Coronary artery (tissue), 2 donors: ENCODE results near the gene NARS2.

ENCODE experiments used
- DNase-seq: peaks from one replicate; pipeline ENCODE4 v3.0.0-alpha.2; 2017; ENCODE audit warnings: low spot score
- H3K27ac ChIP-seq, 2 donors: fragments of 200-600 bp; sonication (generic); one replicate each; pipeline ENCODE4 v1.5.1; 2016 to 2019
- H3K4me3 ChIP-seq: fragments of 200-600 bp; sonication (generic); 2 replicates; pipeline ENCODE4 v1.5.1; 2016; ENCODE audit warnings: mild to moderate bottlenecking, moderate library complexity
- CTCF ChIP-seq: fragments of 200-600 bp; sonication (generic); IDR thresholded peaks from one replicate; pipeline ENCODE4 v1.5.1; 2019; ENCODE audit warnings: antibody characterized with exemption

The NARS2 gene

GRCh38 chr11:78423241-78423640 is 151.4 kb downstream of the NARS2 start:
- H3K27ac ChIP-seq, result no peak overlapping the region
- H3K4me3 ChIP-seq, result no peak overlapping the region
- TF ChIP-seq CTCF, result no peak
- no peak for DNase-seq

- Histone ChIP-seq H3K27ac (peak overlapping the region; percentile 99 to 100), H3K4me3 (peak overlapping the region; percentile 99)
- no peak for TF ChIP-seq CTCF
- peak; percentile 83 for DNase-seq
Measured at GRCh38 chr11:78420796-78421209, 153.9 kb downstream of the NARS2 start.

- H3K4me3 ChIP-seq, result peak overlapping the region; percentile 99
- DNase-seq, result peak; percentile 90
- peak overlapping the region; percentile 99 to 100 for H3K27ac ChIP-seq
- TF ChIP-seq CTCF, result peak; percentile 52
Measured at GRCh38 chr11:78420255-78420764, 154.4 kb downstream of the NARS2 start.

- H3K27ac ChIP-seq, result peak overlapping the region; percentile 99 to 100
- peak overlapping the region; percentile 99 for H3K4me3 ChIP-seq
- TF ChIP-seq CTCF, result no peak
- peak; percentile 93 for DNase-seq
Measured at GRCh38 chr11:78419327-78419726, 155.3 kb downstream of the NARS2 start.

- TF ChIP-seq CTCF, result no peak
- no peak for DNase-seq
- Histone ChIP-seq H3K4me3 (peak overlapping the region; percentile 99), H3K27ac (peak overlapping the region; percentile 99 to 100)
Measured at GRCh38 chr11:78418584-78419211, 156.0 kb downstream of the NARS2 start.

GRCh38 chr11:78417888-78418583 is 156.6 kb downstream of the NARS2 start:
- peak overlapping the region; percentile 99 to 100 for H3K27ac ChIP-seq
- TF ChIP-seq CTCF, result no peak
- DNase-seq, result peak; percentile 88
- H3K4me3 ChIP-seq, result peak overlapping the region; percentile 99
